GM12875 (cell line): ENCODE results near the gene PRB4.
"Not testable (repeated sequence)": the region's sequence is repeated elsewhere in the genome, so short reads cannot be mapped to it uniquely, and the experiment has no call there.

Source experiments
- H3K4me3 ChIP-seq: one replicate; pipeline ENCODE4 v1.5.1; 2011; ENCODE audit warnings: low read depth, low read length, control low read depth
- CTCF ChIP-seq: IDR thresholded peaks from 2 replicates; pipeline ENCODE4 v1.5.1; 2011; ENCODE audit warnings: low read depth, mild to moderate bottlenecking, control low read depth, inconsistent platforms, low read length, moderate library complexity, borderline replicate concordance; ENCODE audit not compliant: insufficient read depth

PRB4 gene

GRCh38 chr12:11310336-11310735 is at the start of gene PRB4:
PRB4 (minus strand) TSS chr12:11310436; CDS start chr12:11310398, 38 bp downstream.
- no peak within 1 kb of the TSS for H3K4me3 ChIP-seq
- TF ChIP-seq CTCF = no peak

GRCh38 chr12:11351736-11352135 is 41.5 kb upstream of the PRB4 start:
- H3K4me3 ChIP-seq = not testable (repeated sequence)

DNA sequence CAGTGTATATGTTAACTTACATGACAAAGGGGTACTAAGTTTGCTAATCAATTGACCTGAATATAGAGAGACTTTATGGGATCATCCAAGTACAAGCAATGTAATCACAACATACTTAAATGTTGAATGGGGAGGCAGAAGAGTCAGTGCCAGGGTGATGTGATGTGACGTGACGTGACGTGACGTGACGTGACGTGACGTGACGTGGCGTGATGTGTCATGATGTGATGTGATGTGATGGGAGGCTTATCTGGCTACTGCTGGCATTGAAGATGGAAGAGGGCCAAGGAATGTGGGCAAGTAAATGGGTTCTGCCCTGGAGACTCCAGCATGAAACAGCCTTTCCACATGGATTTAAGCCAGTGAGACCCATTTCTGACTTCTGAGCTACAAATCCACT is 38.2 kb upstream of the PRB4 start:
- no peak for TF ChIP-seq CTCF
- no peak overlapping the region for H3K4me3 ChIP-seq

DNA sequence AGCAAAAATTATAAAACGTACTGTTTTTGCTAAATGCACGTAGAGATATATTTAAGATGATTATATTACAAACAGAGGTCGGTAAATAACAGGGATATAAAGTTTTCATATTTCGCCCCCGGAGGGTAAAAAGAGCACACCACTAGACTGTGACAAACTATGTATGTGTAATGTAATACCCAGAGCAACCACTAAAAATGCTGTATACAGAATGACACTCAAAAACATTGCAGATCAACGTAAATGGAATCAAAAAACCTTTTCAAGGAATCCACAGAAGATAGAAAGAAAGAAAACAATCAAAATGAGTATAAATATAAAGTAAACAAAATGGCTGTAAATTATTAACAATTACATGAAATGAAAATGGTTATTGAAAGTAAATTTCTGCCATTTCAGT is 37.6 kb upstream of the PRB4 start:
- TF ChIP-seq CTCF = peak; percentile 12; the same call in 1 of the 2 replicates

DNA sequence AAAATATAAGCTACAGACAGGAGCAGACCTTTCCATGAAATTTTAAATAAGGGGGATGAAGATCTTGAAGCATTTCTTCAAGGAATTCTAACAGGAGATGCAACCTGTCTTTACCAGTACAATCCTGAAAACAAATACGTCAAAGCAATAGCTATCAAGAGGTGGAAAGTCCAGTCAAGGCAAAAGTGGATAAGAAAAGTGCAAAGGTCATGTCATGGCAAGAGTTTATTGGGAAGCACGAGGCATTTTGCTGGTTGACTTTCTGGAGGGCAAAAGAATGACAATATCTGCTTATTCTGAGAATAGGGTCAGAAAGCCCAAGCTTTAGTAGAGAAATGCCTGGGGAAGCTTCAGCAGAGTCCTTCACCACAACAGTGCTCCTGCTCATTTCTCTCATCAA is 34.3 kb upstream of the PRB4 start:
- no peak overlapping the region for H3K4me3 ChIP-seq
- TF ChIP-seq CTCF = no peak

More for the DNA sequence above, 37.6 kb upstream of the PRB4 start:
- no peak overlapping the region for H3K4me3 ChIP-seq

GRCh38 chr12:11324426-11324825 is 14.2 kb upstream of the PRB4 start:
- TF ChIP-seq CTCF = no peak
- no peak overlapping the region for H3K4me3 ChIP-seq

DNA sequence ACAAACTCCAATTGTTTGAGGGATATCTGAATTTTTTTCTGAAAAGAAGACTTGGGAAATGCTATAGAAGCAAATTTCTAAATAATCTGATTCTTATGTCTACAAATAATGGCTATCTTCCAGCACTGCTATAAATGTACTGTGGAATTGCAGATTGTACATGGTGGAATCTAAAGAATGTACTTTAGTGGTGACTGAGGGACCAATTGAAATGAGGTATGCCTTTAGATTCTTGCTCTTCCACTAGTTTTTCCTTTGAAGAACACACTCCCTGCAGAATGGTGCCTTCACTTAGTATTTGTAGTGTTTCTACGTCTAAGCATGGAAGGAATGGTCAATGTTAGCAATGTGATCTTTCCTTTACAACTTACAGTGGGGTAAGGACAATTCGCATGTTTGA is 11.7 kb upstream of the PRB4 start:
- H3K4me3 ChIP-seq = no peak overlapping the region
- no peak for TF ChIP-seq CTCF

- no peak for TF ChIP-seq CTCF
- H3K4me3 ChIP-seq = no peak overlapping the region
Measured at GRCh38 chr12:11307143-11307542, 3.1 kb downstream of the PRB4 start.
